ENCODE data around the gene BHLHE23. TPM values are rescaled to one million over a fixed set of nuclear protein-coding genes. Genes with fewer than 3 reads are reported as not detected.

The BHLHE23 gene
- total RNA-seq, 2 donors from 2014 or later, result 4.0 TPM; not detected in 1

DNA sequence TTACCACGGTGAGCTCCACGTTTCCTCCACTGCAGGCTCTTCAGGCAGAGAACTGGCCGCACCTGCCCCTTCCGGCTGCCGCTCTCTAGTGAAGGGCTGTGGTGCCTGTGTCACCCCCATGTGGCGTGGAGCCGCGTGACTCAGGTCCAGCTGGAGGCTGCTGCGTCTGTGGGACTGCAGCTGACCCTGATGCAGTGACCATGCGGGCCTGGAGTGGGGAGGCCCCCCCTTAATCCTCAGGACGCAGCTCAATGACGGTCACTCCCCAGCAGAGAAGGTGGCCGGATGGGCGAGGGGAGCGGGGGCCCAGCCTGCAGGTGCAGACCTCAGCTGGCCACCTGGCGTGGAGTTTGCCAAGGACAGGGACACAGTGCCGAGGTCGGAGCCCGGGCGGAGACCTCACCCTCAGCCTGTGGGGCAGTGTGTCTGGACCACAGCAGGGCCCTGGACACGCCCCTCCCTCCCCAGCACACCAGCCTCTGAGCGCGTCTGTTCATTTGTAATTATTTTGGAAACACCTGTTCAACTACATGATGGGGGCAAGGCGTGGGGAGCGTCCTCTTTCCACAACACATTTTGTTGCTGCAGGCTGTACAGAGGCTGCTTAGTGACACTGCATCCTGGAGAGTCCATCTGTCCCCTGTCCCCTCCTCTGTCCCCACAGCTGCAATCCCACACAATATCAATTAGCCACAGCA, 10.7 kb downstream of the BHLHE23 start:
- DNase-seq (ENCODE audit: low spot score), result no peak
- TF ChIP-seq CTCF (IDR thresholded peaks at IDR 0.05) (no peak), POLR2AphosphoS5 (IDR thresholded peaks at IDR 0.05) (no peak), POLR2A (IDR thresholded peaks at IDR 0.05) (no peak)
- Histone ChIP-seq H3K4me1 (replicated peaks) (no peaks in the 10 kb centered on the region), H3K4me3 (no peak overlapping the region), H3K27ac (no peak overlapping the region), H3K36me3 (no peaks in the 10 kb centered on the region), H3K27me3 (replicated peaks; ENCODE audit: insufficient read depth) (peaks cover 20% of the 10 kb centered on the region), H3K9me3 (no peaks in the 10 kb centered on the region)
- intact Hi-C loops (cut with DNase I), result no loop called here
- 67% methylated on average over 18 of the region's 25 CpGs for WGBS

GRCh38 chr20:62995481-62995880, 11.3 kb downstream of the BHLHE23 start:
- no peaks in the 10 kb centered on the region for H3K36me3 ChIP-seq
- H3K4me3 ChIP-seq, result no peak overlapping the region
- intact Hi-C loops (cut with DNase I), result no loop called here
- 66% methylated on average over 11 of the region's 11 CpGs for WGBS
- no peak for TF ChIP-seq POLR2A (IDR thresholded peaks at IDR 0.05)
- TF ChIP-seq POLR2AphosphoS5 (IDR thresholded peaks at IDR 0.05), result no peak
- no peak for TF ChIP-seq CTCF (IDR thresholded peaks at IDR 0.05)
- H3K27ac ChIP-seq, result no peak overlapping the region
- no peak for DNase-seq (ENCODE audit: low spot score)
- H3K4me1 ChIP-seq (replicated peaks), result no peaks in the 10 kb centered on the region
- H3K27me3 ChIP-seq (replicated peaks; ENCODE audit: insufficient read depth), result peaks cover 20% of the 10 kb centered on the region
- H3K9me3 ChIP-seq, result no peaks in the 10 kb centered on the region

DNA sequence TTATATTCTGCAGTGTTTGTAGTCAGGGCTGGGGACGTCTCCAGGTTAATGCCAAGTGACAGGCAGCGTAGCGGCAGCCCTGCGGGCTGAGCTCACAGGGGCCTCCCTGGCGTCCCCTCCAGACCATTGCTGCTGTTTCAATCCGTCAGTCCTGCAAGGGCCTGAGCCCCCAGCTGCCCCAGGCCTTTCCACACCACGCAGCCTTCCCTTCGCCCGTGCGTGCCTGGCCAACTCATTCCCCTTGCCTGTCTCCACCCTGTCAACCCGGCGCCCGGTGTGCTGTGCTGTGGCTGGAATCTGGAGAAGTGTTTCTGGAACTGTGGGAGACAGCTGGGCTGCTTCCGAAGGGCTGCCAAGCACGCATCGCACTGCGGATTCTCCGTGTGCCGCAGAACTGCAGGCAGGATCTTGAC, 11.9 kb downstream of the BHLHE23 start:
- peaks cover 20% of the 10 kb centered on the region for H3K27me3 ChIP-seq (replicated peaks; ENCODE audit: insufficient read depth)

DNA sequence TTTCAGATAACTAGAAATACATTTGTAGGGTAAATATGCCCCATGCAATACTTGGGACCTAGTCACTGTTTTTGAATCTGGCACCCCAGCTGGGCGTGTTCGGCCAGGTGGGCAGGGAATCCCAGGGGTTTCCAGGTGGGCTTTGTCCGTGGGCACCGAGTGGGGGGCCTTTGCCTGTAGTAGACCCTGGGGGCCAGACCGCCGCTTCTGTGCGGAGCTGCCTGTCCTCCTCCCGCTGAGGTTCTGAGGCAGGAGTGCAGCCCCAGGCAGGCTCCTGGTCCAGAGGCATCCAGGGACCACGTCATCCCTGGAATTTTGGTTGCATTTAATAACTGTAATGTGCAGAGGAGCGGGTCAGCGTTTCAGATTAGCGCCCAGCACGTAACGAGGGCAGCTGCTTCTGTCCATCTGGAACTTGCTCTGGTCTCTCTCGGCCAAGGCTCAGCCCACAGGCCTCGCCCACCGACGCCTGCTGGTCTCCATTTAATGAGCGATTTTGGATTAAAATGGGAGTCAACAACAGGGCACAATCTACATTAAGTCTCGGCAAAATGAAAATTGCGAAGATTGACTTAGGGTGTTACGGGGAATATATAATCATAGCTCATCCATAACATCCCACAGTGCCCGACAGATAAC, 12.8 kb downstream of the BHLHE23 start:
- H3K27ac ChIP-seq, result no peak overlapping the region
- 85% methylated on average over 23 of the region's 23 CpGs for WGBS
- H3K27me3 ChIP-seq (replicated peaks; ENCODE audit: insufficient read depth), result peaks cover 16% of the 10 kb centered on the region
- no peaks in the 10 kb centered on the region for H3K4me1 ChIP-seq (replicated peaks)
- intact Hi-C loops (cut with DNase I), result no loop called here
- H3K36me3 ChIP-seq, result no peaks in the 10 kb centered on the region
- TF ChIP-seq POLR2AphosphoS5 (IDR thresholded peaks at IDR 0.05) (no peak), CTCF (IDR thresholded peaks at IDR 0.05) (no peak), POLR2A (IDR thresholded peaks at IDR 0.05) (no peak)
- H3K9me3 ChIP-seq, result no peaks in the 10 kb centered on the region
- no peak for DNase-seq (ENCODE audit: low spot score)
- no peak overlapping the region for H3K4me3 ChIP-seq

More for the DNA sequence above, 11.9 kb downstream of the BHLHE23 start:
- intact Hi-C loops (cut with DNase I), result no loop called here
- H3K4me3 ChIP-seq, result no peak overlapping the region
- no peak for DNase-seq (ENCODE audit: low spot score)
- no peak for TF ChIP-seq POLR2A (IDR thresholded peaks at IDR 0.05)
- TF ChIP-seq POLR2AphosphoS5 (IDR thresholded peaks at IDR 0.05), result no peak
- TF ChIP-seq CTCF (IDR thresholded peaks at IDR 0.05), result no peak
- no peaks in the 10 kb centered on the region for H3K9me3 ChIP-seq
- WGBS, result 66% methylated on average over 19 of the region's 19 CpGs
- no peaks in the 10 kb centered on the region for H3K36me3 ChIP-seq
- no peaks in the 10 kb centered on the region for H3K4me1 ChIP-seq (replicated peaks)
- H3K27ac ChIP-seq, result no peak overlapping the region

- H3K27me3 ChIP-seq (replicated peaks; ENCODE audit: insufficient read depth), result peaks cover 8% of the 10 kb centered on the region
- TF ChIP-seq CTCF (IDR thresholded peaks at IDR 0.05) (no peak), POLR2AphosphoS5 (IDR thresholded peaks at IDR 0.05) (no peak), POLR2A (IDR thresholded peaks at IDR 0.05) (no peak)
- intact Hi-C loops (cut with DNase I), result no loop called here
- DNase-seq (ENCODE audit: low spot score), result no peak
- H3K4me3 ChIP-seq, result no peak overlapping the region
- H3K27ac ChIP-seq, result no peak overlapping the region
- H3K9me3 ChIP-seq, result no peaks in the 10 kb centered on the region
- H3K36me3 ChIP-seq, result no peaks in the 10 kb centered on the region
- H3K4me1 ChIP-seq (replicated peaks), result no peaks in the 10 kb centered on the region
- 72% methylated on average over 6 of the region's 6 CpGs for WGBS
Observed at GRCh38 chr20:62991863-62992262, 14.9 kb downstream of the BHLHE23 start.

All from prostate gland (tissue), 2 donors.